ENCODE measurements around the gene PAGE2B.
"Not testable (repeated sequence)": the region's sequence is repeated elsewhere in the genome, so short reads cannot be mapped to it uniquely, and the experiment has no call there.

Gene PAGE2B, protein sequence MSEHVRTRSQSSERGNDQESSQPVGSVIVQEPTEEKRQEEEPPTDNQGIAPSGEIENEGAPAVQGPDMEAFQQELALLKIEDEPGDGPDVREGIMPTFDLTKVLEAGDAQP

DNA sequence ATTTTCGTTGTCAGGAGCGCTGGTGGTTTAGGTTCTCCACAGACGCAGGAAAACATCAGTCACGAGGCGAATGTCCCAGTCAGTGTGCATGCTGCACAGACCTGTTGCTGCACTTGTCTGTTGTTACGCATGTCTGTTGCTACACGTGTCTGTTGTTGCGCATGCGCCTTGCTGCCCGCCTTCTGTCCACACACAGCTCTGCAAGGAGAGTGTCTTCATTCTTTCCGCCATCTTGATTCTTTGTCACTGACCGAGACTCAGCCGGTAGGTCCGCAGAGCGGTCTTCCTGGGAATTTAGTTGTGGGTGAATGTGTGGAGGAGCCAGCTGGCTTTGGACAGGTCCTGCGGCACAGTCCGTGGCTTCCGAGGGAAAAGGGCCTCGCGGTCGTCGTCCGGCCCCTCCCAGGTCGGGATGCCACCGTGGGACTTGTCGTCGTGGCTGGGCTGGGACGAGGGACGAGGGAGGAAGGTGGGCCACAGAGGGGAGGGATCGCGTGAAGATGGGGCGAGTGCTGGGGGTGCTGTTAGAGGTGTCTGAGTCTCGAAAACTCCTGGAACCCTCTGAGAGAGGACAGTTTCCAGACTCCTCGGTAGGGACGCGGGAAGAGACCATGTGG is at the start of gene PAGE2B:
Gene PAGE2B, plus strand, starts transcription at position 180 of the 617 bp plus-strand sequence. CDS start 1,012 bp downstream, outside the sequence.
- no peak for DNase-seq

DNA sequence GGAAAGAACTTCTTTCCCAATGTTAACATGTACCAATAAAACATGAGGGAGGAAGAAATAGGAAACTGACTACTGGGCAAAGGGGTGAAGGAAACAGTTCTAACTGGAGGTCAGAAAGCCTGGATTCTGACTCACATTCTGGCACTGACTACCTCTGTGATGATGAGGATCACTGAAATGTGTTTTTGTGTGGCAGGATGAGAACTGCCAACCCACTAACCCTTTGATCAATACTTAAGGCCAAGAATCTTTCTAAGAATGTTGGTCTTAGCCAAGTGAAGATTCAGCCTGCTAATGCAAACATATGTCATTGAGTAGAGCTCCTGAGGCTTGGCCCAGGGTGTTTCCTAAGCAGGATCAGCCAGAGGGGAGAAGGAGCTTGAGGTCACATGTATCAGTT is 48.7 kb upstream of the PAGE2B start:
- DNase-seq = no peak

DNA sequence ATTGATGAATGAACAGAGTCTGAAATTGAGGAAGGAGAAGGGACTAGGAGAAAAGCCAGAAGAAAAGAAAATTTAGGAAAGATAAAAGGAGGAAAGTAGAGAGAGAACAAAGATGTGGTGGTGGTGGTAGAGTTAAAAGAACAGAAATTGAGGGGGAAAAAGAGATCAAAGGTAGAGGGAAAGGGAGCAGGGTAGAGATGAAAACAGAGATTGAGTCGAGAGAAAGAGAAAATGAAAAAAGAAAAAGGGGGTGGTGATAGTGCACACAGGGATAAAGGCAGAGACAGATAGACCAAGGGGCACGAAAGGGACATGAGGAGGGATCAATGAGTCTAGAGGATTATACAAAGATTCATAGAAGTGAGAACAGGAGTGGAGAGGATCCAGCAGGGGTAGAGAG is 48.0 kb upstream of the PAGE2B start:
- DNase-seq = no peak

- DNase-seq = no peak
Observed at GRCh38 chrX:55028040-55028439, 46.8 kb upstream of the PAGE2B start.

- no peak for DNase-seq
Observed at GRCh38 chrX:55028611-55029010, 46.2 kb upstream of the PAGE2B start.

DNA sequence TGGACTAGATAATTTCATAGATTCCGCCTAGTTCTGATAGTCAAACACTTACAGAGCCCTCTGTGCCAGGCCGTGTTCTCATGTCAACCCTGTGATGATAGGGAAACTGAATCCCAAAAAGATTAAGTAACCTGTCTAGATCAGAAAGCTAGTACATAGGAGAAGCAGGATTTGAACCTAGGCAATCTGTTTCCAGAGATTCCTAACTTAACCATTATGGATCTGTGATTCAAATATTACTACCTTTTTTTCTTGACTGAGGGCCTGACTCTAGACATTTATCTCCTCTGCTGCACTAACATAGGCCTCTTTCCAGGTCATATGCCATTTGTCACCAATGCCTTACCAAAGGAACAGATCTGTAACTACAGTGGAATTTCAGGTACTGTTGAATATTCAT is 45.5 kb upstream of the PAGE2B start:
- DNase-seq = no peak

- no peak for DNase-seq
Observed at GRCh38 chrX:55030271-55031205, 44.3 kb upstream of the PAGE2B start, which contains the start of gene ALAS2. Gene ALAS2 (minus strand): TSS chrX:55030977. CDS start chrX:55026000, 4,977 bp downstream.

DNA sequence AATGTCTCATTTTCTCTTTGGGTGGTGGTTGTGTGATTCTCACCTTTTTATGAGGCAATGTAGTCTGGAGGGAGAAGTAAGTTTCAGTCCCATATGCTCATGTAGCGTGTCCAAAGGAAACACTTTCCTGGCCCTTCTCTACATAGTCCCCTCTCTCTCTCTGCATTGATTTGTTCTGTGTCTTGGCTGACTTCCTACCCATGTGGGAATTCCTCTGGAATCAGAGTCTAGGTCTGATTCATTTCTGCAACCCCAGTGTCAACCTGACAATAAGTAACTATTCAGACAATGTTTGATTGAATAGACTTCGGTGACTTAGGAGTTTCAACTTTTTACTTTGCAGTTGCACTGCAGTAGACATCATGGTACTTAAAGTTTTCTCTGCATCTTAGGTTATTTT is 41.4 kb upstream of the PAGE2B start:
- DNase-seq = no peak

- no peak for DNase-seq
Observed at GRCh38 chrX:55039471-55039870, 35.4 kb upstream of the PAGE2B start.

GRCh38 chrX:55041514-55041913 is 33.3 kb upstream of the PAGE2B start:
- no peak for DNase-seq

- DNase-seq = not testable (repeated sequence)
Observed at GRCh38 chrX:55050599-55050998, 24.2 kb upstream of the PAGE2B start.

GRCh38 chrX:55056820-55057674 is 17.8 kb upstream of the PAGE2B start:
- peak; percentile 8 to 13 for DNase-seq

- peak; percentile 3 to 10 for DNase-seq
Observed at GRCh38 chrX:55057675-55058249, 17.1 kb upstream of the PAGE2B start.

- DNase-seq = not testable (repeated sequence)
Observed at GRCh38 chrX:55067180-55067579, 7.7 kb upstream of the PAGE2B start.

DNA sequence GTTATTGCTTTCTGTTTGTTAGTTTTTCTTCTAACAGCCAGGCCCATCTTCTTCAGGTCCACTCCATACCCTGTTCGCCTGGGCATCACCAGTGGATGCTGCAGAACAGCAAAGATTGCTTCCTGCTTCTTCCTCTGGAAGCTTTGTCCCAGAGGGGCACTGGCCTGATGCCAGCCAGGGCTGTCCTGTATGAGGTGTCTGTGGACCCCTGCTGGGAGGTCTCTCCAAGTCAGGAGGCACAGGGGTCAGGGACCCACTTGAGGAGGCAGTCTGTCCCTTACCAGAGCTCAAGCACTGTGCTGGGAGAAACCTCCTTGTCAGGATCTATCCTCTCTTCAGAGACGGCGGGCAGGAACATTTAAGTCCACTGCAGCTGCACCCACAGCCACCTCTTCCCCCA is 2.5 kb upstream of the PAGE2B start:
- no peak for DNase-seq

GRCh38 chrX:55088795-55089489 is 14.1 kb downstream of the PAGE2B start, which contains the start of gene PAGE2:
Gene PAGE2 (plus strand): TSS chrX:55089018. CDS start chrX:55090021, 1,003 bp downstream.
- no peak for DNase-seq

GRCh38 chrX:55098691-55099090 is 23.9 kb downstream of the PAGE2B start:
- DNase-seq = no peak

DNA sequence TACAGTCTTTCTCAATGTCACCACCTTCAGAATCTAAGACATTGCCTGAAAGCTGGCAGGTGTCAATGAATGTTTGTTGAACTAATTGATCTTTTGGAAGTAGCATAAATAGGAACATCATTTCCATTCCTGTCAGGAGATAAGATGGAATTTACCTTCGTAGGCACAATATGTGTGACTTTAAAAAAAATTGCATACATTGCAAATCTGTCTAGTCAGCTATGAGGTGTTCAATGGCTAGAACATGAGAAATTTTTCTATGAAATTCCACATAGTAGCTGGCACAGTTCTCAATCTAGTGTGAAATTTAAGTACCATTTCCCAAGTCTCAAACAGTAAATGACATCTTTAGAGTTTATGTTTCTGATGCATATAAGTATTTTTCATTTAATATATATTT is 24.3 kb downstream of the PAGE2B start:
- DNase-seq = no peak

DNA sequence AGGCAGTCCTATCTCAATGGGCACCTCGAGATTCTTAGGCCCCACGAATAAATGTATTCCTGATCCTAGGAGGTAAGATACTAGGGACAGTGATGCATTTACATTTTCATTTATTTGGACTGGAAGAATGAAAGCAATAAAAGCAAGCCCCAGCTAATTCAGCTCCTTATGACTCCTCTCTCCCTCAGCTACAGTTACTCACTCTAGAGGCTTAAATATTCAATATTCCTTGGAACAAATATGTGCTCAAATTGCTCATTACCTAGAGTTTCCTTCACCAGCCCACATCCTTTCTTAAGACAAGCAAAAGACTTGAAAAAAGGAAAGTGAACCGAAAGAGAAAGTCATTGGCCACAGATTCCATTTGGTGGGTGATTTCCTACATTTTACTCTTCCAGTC is 27.9 kb downstream of the PAGE2B start:
- no peak for DNase-seq

- DNase-seq = no peak
Observed at GRCh38 chrX:55107262-55107661, 32.4 kb downstream of the PAGE2B start.

DNA sequence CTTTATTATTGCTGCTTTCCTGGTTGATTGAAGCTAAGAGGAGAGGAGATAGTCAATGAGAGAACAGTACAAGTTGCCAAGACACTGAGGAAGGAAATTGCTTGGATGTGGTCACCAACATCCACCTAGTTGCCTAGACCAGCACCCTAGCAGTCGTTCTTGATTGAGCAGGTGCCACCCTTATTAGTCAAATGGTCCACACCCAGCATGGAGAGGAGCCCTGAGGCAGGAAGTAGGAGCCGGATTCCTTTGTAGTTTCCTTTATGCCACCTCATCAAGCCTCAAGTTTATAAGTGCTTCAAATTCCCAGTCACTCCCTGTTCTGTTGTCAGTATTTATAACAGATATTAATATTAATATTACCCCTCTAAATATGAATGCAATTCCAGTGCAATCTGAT is 33.1 kb downstream of the PAGE2B start:
- DNase-seq = no peak

GRCh38 chrX:55109306-55109705 is 34.5 kb downstream of the PAGE2B start:
- DNase-seq = no peak
